ENCODE results near the gene UCN2. TPM values are rescaled to one million over a fixed set of nuclear protein-coding genes. Genes with fewer than 3 reads are reported as not detected.

Gene UCN2
- total and polyA plus RNA-seq, 9 of the 15 experiments (the other 6 are each of a cell fraction or from before 2014, with no cell fraction given) = 0.08 to 0.11 TPM; not detected in 7

DNA sequence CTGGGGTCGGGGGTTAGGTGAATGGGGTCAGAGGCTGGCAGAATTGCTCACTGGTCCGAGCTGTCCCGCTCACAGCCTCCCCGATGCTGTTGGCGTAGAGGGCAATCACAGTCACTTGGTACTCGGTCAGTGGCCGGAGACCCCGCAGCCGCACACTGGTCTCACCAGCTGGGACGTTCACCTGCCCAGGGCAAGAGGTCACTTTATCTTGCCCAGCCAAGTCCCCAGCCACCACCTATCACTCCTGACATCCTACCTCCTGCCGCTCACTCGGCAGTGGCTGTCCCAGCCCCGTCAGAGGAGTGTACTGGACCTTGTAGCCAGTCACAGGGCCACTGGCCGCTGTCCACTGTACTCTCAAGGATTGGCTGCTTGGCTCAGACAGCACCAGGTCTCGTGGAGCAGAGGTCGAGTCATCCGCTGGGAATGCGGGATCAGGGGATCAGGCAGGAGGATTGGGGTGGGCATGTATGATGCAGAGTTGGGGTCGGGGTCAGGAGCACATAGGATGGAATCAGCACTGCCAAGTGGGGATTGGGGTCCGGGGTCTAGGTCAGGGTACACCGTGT lies 29.0 kb upstream of the UCN2 start (continued):
- TF ChIP-seq, protein P1, sequence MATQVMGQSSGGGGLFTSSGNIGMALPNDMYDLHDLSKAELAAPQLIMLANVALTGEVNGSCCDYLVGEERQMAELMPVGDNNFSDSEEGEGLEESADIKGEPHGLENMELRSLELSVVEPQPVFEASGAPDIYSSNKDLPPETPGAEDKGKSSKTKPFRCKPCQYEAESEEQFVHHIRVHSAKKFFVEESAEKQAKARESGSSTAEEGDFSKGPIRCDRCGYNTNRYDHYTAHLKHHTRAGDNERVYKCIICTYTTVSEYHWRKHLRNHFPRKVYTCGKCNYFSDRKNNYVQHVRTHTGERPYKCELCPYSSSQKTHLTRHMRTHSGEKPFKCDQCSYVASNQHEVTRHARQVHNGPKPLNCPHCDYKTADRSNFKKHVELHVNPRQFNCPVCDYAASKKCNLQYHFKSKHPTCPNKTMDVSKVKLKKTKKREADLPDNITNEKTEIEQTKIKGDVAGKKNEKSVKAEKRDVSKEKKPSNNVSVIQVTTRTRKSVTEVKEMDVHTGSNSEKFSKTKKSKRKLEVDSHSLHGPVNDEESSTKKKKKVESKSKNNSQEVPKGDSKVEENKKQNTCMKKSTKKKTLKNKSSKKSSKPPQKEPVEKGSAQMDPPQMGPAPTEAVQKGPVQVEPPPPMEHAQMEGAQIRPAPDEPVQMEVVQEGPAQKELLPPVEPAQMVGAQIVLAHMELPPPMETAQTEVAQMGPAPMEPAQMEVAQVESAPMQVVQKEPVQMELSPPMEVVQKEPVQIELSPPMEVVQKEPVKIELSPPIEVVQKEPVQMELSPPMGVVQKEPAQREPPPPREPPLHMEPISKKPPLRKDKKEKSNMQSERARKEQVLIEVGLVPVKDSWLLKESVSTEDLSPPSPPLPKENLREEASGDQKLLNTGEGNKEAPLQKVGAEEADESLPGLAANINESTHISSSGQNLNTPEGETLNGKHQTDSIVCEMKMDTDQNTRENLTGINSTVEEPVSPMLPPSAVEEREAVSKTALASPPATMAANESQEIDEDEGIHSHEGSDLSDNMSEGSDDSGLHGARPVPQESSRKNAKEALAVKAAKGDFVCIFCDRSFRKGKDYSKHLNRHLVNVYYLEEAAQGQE (IDR thresholded peaks at IDR 0.05; ENCODE audit: borderline replicate concordance) = 0 out of 2 replicates have a peak, but pooled peaks have one; percentile 9
- TF ChIP-seq, protein P1 (CRISPR knock-in tag; IDR thresholded peaks at IDR 0.05; ENCODE audit: low read depth) = no peak
- TF ChIP-seq NR2F6 (CRISPR knock-in tag; IDR thresholded peaks at IDR 0.05) = no peak
- TF ChIP-seq, protein P2, sequence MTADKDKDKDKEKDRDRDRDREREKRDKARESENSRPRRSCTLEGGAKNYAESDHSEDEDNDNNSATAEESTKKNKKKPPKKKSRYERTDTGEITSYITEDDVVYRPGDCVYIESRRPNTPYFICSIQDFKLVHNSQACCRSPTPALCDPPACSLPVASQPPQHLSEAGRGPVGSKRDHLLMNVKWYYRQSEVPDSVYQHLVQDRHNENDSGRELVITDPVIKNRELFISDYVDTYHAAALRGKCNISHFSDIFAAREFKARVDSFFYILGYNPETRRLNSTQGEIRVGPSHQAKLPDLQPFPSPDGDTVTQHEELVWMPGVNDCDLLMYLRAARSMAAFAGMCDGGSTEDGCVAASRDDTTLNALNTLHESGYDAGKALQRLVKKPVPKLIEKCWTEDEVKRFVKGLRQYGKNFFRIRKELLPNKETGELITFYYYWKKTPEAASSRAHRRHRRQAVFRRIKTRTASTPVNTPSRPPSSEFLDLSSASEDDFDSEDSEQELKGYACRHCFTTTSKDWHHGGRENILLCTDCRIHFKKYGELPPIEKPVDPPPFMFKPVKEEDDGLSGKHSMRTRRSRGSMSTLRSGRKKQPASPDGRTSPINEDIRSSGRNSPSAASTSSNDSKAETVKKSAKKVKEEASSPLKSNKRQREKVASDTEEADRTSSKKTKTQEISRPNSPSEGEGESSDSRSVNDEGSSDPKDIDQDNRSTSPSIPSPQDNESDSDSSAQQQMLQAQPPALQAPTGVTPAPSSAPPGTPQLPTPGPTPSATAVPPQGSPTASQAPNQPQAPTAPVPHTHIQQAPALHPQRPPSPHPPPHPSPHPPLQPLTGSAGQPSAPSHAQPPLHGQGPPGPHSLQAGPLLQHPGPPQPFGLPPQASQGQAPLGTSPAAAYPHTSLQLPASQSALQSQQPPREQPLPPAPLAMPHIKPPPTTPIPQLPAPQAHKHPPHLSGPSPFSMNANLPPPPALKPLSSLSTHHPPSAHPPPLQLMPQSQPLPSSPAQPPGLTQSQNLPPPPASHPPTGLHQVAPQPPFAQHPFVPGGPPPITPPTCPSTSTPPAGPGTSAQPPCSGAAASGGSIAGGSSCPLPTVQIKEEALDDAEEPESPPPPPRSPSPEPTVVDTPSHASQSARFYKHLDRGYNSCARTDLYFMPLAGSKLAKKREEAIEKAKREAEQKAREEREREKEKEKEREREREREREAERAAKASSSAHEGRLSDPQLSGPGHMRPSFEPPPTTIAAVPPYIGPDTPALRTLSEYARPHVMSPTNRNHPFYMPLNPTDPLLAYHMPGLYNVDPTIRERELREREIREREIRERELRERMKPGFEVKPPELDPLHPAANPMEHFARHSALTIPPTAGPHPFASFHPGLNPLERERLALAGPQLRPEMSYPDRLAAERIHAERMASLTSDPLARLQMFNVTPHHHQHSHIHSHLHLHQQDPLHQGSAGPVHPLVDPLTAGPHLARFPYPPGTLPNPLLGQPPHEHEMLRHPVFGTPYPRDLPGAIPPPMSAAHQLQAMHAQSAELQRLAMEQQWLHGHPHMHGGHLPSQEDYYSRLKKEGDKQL (CRISPR knock-in tag; IDR thresholded peaks at IDR 0.05; ENCODE audit: borderline replicate concordance) = no peak
- TF ChIP-seq FOXJ3 (CRISPR knock-in tag; IDR thresholded peaks at IDR 0.05) = no peak
- TF ChIP-seq NR2C2 (CRISPR knock-in tag; IDR thresholded peaks at IDR 0.05) = no peak
- no peak for TF ChIP-seq NR2C2 (tag; IDR thresholded peaks at IDR 0.05)
- TF ChIP-seq NFIC (IDR thresholded peaks at IDR 0.05) = no peak
- no peak for TF ChIP-seq SNIP1 (IDR thresholded peaks at IDR 0.05; ENCODE audit: low read depth)
- no peak for TF ChIP-seq CAMTA2 (CRISPR knock-in tag; conservative IDR thresholded peaks at IDR 0.05)
- TF ChIP-seq PCBP1 (IDR thresholded peaks at IDR 0.05; ENCODE audit: low read depth, low read length, poor library complexity, severe bottlenecking) = no peak
- TF ChIP-seq, protein P3, sequence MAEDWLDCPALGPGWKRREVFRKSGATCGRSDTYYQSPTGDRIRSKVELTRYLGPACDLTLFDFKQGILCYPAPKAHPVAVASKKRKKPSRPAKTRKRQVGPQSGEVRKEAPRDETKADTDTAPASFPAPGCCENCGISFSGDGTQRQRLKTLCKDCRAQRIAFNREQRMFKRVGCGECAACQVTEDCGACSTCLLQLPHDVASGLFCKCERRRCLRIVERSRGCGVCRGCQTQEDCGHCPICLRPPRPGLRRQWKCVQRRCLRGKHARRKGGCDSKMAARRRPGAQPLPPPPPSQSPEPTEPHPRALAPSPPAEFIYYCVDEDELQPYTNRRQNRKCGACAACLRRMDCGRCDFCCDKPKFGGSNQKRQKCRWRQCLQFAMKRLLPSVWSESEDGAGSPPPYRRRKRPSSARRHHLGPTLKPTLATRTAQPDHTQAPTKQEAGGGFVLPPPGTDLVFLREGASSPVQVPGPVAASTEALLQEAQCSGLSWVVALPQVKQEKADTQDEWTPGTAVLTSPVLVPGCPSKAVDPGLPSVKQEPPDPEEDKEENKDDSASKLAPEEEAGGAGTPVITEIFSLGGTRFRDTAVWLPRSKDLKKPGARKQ (CRISPR knock-in tag; IDR thresholded peaks at IDR 0.05) = no peak
- TF ChIP-seq CBFA2T2 (conservative IDR thresholded peaks at IDR 0.05) = peak; percentile 33

Measured in K562 (cell line).